GM21786 (cell line): ENCODE data around the gene PATE3.

Source experiments
- ATAC-seq: cut with Tn5 transposase; IDR thresholded peaks from one replicate; pipeline ENCODE4 v1.9.1; 2021; ENCODE audit not compliant: unreplicated experiment

PATE3 gene

DNA sequence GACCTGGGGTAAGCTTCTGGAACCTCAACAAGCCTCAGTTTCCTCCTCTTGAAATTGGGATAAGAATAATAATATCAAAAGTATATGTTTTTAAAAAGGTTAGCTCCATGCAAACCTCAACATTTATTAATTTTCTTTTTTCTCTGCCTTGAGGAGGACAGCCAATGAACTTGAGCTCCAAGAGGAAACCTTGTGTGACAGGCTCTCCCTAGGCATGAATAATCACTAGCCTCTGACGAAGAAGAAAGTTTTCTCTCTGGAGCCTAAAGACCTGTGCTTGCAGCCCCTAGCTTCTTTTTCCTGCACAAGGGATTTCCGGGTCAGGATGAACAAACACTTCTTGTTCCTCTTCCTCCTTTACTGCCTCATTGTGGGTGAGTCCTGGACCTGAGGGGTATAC lies at the start of gene PATE3:
PATE3 (plus strand) TSS at position 301 of the 400 bp plus-strand sequence; CDS start at position 326, 25 bp downstream.
- no peak for ATAC-seq

DNA sequence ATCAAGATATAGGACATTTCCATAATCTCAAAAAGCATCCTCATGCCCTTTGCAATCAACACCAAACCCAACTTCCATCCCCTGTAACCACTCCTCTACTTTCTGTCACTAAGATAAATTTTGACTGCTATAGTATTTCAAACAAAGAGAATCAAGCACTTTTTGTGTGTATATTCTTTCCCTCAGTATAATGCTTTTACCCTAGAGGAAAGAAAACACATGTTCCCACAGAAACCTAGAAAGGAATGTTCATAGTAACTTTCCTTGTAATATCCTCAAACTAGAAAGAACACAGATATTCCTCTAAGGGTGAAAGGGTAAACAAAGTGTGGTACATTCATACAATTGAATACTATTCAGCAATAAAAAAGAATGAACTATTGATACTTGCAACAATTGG lies 47.3 kb upstream of the PATE3 start:
- no peak for ATAC-seq

DNA sequence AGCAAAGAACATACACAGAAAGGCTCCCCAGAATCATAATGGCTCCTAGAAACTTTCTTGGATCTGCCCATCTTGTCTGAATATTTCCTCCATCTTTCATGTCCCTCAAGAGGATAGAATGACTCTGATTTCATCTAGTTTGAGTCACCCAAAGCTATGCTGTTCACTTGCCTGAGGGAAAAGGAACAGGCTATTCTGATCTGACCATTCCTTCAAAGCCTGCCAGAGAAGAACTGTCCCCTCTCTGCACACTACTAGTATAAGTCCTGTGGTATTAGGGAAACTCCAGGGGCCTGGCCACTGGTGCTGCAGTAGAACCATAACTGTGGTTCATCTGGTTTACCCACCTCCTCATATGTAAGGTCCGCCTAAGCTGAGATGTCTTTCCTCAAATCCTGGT lies 44.2 kb upstream of the PATE3 start:
- ATAC-seq = no peak

- no peak for ATAC-seq
Observed at GRCh38 chr11:125745979-125746378, 41.9 kb upstream of the PATE3 start, which contains the start of gene PATE1. Gene PATE1 (plus strand): TSS chr11:125746279. CDS start chr11:125746305, 26 bp downstream.

GRCh38 chr11:125750629-125751028 lies 37.3 kb upstream of the PATE3 start:
- no peak for ATAC-seq

DNA sequence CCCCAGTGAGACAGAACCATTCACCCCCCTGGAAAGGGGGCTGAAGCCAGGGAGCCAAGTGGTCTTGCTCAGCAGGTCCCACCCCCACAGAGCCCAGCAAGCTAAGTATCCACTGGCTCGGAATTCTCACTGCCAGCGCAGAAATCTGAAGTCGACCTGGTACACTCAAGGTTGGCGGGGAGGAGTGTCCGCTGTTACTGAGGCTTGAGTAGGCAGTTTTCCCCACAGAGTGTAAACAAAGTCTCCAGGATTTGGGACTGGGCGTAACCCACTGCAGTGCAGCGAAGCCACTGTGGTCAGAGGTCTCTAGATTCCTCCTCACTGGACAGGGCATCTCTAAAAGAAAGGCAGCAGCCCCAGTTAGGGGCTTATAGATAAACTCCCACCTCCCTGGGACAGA lies 31.9 kb upstream of the PATE3 start:
- no peak for ATAC-seq

- no peak for ATAC-seq
Observed at GRCh38 chr11:125762445-125762844, 25.5 kb upstream of the PATE3 start.

- no peak for ATAC-seq
Observed at GRCh38 chr11:125763483-125763882, 24.4 kb upstream of the PATE3 start.

GRCh38 chr11:125766251-125766650 lies 21.7 kb upstream of the PATE3 start:
- no peak for ATAC-seq

GRCh38 chr11:125768336-125769046 lies 19.4 kb upstream of the PATE3 start:
- no peak for ATAC-seq

GRCh38 chr11:125770583-125770982 lies 17.3 kb upstream of the PATE3 start:
- no peak for ATAC-seq

GRCh38 chr11:125772834-125773505 lies 15.0 kb upstream of the PATE3 start:
- ATAC-seq = no peak

- ATAC-seq = no peak
Observed at GRCh38 chr11:125773516-125773915, 14.4 kb upstream of the PATE3 start.

DNA sequence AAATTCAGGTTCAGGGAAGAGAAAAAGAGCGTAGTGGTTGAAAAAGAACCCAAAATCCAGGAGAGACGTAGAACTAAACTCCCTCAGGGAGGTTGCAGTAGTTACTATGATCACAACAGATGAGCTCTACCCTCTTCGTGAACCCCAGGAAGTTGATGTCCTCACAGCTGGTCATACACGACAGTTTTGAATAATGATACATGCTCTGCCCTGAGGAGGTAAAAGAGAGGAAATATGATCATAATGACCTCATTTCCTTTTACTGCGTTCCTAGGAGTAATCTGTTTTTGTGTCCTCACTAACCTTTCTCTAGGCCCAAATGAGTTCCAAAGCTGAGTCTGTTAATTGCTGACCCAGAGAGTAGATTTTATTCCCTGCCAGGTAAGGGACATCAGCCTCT lies 10.6 kb upstream of the PATE3 start:
- ATAC-seq = no peak

- ATAC-seq = no peak
Observed at GRCh38 chr11:125778728-125779127, 9.2 kb upstream of the PATE3 start, which contains the start of gene PATE2. Gene PATE2 (minus strand): TSS chr11:125778828. CDS start chr11:125778773, 55 bp downstream.

- no peak for ATAC-seq
Observed at GRCh38 chr11:125784678-125785077, 3.2 kb upstream of the PATE3 start.

DNA sequence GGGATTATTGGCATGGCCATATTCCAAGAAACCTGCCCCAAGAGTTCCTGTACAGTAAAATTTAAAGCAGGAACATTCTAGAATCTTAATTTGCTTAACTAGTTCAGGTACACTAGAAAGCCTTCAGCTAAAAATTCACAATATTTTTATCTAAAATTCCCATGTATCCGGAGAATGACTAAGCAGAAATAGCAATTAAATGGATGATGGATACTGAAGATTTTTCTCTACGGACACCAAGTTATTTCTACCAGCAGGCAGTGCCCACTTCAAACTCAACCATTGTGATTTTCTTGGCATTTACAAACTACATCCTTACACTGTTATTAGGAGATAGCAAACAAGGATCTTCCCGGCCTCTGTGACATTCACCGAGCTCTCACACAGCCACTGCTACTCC lies 2.9 kb downstream of the PATE3 start:
- ATAC-seq = no peak

DNA sequence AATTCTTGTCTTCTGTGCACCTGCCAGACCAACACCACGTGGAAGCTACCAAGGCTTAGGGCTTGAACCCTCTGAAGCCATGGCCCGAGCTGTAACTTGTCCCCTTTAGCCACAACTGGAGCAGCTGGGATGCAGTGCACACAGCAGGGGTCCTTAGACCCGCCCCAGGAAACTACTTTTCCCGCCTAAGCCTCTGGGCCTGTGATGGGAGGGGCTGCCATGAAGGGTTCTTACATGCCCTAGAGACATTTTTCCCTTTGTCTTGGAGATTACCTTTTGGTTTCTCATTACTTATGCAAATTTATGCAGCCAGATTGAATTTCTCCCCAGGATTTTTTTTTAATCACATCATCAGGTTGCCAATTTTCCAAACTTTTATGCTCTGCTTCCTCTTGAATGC lies 9.7 kb downstream of the PATE3 start:
- no peak for ATAC-seq

DNA sequence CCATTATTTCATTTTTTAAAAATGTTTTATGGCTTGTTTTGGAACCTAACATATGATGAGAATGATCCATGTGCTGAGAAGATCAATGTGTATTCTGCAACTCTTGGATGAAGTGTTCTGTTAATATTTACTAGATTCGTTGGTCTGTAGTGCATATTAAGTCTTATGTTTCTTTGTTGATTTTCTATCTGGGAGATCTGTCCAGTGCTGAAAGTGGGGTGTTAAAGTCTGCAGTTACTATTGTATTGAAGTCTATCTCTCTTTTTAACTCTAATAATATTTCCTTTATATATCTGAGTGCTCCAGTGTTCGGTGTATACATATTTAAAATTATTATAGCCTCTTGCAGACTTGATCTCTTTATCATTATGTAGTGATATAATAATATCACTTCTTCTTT lies 11.9 kb downstream of the PATE3 start:
- no peak for ATAC-seq

- ATAC-seq = no peak
Observed at GRCh38 chr11:125802387-125802786, 14.5 kb downstream of the PATE3 start.

DNA sequence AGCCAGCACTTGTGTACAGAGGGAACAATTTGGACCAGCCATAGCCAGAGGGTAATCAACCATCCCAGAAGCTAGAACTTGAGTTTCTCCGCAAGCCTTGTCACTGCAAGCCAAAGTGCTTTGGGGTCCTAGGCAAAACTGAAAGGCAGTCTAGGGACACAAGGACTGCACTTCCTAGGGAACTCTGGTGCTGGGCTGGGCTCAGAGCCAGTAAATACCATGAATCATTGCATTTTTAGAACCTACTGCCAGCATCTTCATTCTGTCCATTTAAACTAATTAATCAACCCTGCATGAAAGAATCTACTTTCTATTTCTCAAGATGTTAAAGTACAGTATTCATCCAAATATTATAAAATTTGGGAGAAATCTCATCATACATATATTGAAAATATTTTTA lies 20.0 kb downstream of the PATE3 start:
- ATAC-seq = no peak

DNA sequence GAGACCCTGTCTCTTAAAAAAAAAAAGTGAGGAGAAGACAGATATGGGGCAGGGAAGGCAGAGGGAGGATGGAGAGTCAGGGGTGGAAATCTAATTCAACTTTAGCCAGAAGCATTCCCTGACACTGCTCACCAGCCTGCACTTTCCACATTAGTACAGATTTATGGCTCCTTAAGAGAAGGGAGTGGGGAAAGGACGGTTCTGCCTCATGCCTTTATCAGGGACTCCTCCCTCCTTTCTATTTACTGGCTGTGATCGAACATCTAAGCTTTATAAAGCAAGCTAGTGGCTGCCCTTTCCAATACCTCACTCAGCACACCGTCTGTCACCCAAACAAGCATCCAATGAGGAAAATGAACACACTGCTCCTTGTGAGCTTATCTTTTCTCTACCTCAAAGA lies 45.1 kb downstream of the PATE3 start, which contains the start of gene PATE4:
PATE4 (plus strand) TSS at position 301 of the 400 bp plus-strand sequence; CDS start at position 345, 44 bp downstream.
- no peak for ATAC-seq
